NCI-H510A (cell line): ENCODE measurements around the gene TCHP.

ENCODE experiments used
- DNase-seq: peaks from one replicate; lab custom pipeline; 2025; lab: John Stamatoyannopoulos, UW

Gene TCHP

DNA sequence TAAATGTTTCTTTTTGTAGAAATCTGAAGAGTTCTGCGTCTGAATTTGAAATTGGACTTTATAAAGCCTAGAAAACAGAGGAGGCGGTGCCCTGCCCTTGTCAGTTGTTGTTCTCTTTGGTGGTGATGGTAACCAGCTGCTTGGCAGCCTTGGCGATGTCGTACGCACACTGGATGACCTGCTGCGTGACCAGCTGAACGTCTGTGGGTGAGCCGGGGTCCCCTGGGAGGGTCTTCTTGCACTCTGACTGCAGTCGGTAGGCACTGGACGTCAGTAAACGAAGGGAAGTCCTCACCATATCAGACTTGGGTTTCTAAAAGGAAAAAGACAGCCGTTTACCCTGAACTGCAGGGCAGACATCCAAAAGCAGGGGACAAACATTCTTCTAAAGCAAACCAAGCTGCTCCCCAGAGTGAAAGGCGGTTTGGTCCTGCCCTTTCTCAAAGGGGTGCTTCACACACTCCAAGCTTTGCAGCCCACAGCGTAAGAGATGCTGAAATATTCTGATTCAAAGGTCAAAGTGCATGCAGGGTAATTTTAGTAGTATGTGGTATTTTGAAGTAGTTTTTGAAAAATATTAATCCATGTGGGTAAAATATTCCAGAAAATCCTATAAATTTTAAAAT, 32.9 kb downstream of the TCHP start:
- no peak for DNase-seq

DNA sequence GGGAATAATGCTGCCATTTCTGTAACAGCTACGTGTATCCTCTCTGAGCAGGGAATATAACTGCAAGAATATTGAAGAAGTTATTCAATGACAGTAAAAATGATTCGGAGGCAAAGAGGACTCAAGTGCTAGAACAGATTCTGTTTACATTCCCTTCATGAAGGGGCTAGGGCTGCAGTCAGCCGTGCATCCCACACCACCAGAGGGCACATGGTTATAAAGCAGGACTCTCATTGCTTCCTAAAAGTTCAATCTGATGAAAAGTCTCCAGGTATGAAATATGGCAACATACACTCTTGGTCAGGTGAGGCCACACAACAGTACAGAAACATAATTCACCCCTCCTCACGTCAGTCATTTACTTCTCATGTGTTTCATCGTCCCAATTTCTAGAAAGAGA, 34.0 kb downstream of the TCHP start:
- DNase-seq = no peak

DNA sequence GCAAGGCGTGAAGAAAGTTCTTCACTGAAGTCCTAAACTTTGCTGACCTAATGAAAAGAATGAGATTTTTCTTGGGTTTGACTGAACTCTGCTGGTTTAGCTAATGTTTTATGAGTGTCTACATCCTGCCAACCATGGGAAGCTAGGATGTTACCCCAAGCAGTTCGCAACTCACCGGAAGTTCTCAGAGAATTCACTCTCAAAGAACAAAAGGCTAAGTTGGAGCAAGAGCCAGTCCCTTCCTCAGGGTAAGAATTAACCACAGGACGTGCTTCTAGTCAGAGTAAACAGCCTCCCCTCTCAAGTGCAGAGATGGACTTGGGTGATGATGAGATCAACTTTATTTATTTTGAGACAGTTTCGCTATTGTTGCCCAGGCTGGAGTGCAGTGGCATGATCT, 37.3 kb downstream of the TCHP start:
- DNase-seq = no peak

GRCh38 chr12:109938947-109939346, 38.9 kb downstream of the TCHP start:
- no peak for DNase-seq

- no peak for DNase-seq
Observed at GRCh38 chr12:109939504-109939903, 39.4 kb downstream of the TCHP start.

- no peak for DNase-seq
Observed at GRCh38 chr12:109940339-109940923, 40.4 kb downstream of the TCHP start.

GRCh38 chr12:109943811-109944210, 43.7 kb downstream of the TCHP start:
- DNase-seq = no peak

- no peak for DNase-seq
Observed at GRCh38 chr12:109944561-109945359, 44.7 kb downstream of the TCHP start.

- no peak for DNase-seq
Observed at GRCh38 chr12:109946505-109946904, 46.4 kb downstream of the TCHP start.

- DNase-seq = no peak
Observed at GRCh38 chr12:109946913-109947312, 46.8 kb downstream of the TCHP start.

GRCh38 chr12:109947521-109947920, 47.4 kb downstream of the TCHP start:
- no peak for DNase-seq

DNA sequence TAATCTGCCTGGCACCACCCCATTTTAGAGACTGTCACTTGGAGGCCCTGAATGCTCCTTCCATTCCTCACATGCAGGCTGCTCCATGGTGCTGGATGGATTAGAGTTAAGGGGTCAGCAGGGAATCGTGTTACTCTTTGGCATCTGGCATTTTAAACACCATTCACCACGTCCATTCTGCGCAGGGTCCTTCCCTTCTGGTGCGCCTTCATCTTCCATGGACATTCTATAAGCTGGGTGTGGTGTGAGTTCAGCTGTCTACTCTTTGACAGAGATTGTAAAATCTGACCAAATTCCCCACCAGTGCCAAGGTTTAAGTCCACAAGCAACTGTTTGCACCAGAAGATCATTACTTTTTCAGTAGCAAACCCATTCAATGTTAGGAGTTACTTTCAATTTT, 48.3 kb downstream of the TCHP start:
- DNase-seq = no peak

DNA sequence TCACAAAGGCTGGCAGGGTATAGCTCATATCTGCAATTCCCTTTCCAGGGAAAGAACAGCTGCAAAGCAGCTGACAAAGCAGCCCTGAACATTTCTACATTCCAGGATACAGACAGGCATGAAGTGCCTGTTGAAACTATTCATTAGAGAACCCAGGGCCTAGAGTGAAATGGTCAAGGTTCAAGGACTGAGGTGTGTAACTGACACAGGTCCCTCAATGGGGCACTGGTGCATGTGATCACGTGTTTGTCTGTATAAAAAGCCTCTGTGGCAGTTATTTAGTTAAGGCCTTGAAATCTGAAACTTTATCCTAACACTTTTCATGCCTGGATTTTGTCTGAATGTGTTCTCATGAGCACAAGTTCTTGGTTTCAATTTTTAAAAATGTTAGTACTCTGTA, 49.0 kb downstream of the TCHP start:
- peak; percentile 71 for DNase-seq

GRCh38 chr12:109950625-109951024, 50.6 kb downstream of the TCHP start:
- no peak for DNase-seq

GRCh38 chr12:109951136-109951535, 51.1 kb downstream of the TCHP start:
- no peak for DNase-seq

- DNase-seq = no peak
Observed at GRCh38 chr12:109951751-109952150, 51.7 kb downstream of the TCHP start.

DNA sequence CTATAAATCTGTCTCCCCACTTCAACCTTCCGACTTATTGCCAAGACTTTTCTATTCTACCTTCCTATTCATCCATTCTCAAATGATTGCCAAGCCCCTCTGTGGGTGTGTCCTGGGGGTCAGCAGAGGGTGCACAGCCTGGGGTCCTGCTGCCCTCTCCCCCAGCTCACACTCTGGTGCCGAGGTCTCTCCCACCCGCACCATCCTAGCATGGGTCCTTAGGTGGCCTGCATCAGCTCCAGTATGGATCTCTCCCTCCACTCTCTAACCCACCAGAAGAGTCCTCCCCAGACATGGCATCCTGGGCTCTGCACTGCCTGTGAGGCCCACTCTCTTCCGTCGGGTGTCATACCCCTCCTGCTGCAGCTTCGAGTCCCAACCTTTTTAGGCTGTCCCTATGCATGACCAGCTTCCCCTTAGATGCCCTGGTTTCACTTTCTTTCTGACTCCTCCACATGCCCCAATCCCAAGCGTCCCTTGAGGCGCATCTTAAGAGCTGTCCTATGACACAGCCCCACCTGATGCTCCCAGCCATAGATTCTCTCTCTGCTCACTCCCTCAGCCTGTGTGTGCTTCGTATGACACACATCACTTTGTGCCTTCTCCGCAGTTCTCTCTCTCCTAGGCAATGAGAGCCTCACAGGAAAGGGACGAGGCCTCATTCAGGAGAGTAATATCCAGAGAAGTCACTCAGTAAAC, 52.2 kb downstream of the TCHP start:
- DNase-seq = no peak

- no peak for DNase-seq
Observed at GRCh38 chr12:109952873-109953272, 52.8 kb downstream of the TCHP start.

DNA sequence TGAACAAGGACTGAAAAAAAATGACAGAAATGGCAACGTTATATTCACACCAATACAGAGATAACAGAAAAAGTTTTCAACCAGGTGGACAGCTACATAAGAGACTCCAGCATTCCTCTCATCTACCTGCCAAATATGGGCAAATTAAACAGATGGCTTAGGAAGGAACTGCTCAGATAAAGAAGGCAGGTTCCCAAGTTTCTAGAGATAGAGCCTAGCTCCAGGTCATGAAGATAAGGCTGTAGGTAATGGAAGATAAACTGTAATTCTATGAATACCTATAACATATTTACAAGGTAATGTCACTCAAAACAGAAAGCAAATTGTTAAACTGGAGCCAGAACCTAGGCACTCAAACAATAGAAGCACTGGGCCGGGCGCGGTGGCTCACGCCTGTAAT, 53.6 kb downstream of the TCHP start:
- no peak for DNase-seq

- DNase-seq = no peak
Observed at GRCh38 chr12:109958374-109958773, 58.3 kb downstream of the TCHP start.

GRCh38 chr12:109959411-109960093, 59.5 kb downstream of the TCHP start:
- DNase-seq = no peak

GRCh38 chr12:109961201-109961600, 61.1 kb downstream of the TCHP start:
- DNase-seq = no peak
